Measurements from ENCODE around the gene SHISAL2A. TPM values are rescaled to one million over a fixed set of nuclear protein-coding genes. Genes with fewer than 3 reads are reported as not detected.

The SHISAL2A gene
- total and polyA plus RNA-seq, 2 of the 13 experiments (the other 11 are each of a cell fraction or from before 2014, with no cell fraction given): not detected

DNA sequence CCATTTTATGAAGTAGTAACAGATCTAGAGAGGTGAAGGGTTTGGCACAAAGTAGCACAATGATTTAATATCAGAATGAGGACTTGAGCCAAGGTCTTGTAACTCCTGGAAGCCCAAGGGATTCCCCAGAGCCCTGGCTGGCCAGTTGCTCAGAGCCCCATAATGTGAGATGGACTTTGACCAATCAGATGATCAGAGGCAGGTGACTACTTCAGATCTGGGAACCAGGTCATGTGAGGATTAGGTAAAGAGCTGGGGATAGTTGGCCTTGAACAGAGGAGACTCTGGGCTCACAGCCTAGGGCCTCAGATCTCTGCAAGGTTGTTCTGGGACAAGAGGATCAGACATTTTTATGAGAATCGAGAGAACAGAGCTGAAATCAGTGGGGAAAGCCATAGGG lies 18.9 kb downstream of the SHISAL2A start (continued):
- TF ChIP-seq, protein P1, sequence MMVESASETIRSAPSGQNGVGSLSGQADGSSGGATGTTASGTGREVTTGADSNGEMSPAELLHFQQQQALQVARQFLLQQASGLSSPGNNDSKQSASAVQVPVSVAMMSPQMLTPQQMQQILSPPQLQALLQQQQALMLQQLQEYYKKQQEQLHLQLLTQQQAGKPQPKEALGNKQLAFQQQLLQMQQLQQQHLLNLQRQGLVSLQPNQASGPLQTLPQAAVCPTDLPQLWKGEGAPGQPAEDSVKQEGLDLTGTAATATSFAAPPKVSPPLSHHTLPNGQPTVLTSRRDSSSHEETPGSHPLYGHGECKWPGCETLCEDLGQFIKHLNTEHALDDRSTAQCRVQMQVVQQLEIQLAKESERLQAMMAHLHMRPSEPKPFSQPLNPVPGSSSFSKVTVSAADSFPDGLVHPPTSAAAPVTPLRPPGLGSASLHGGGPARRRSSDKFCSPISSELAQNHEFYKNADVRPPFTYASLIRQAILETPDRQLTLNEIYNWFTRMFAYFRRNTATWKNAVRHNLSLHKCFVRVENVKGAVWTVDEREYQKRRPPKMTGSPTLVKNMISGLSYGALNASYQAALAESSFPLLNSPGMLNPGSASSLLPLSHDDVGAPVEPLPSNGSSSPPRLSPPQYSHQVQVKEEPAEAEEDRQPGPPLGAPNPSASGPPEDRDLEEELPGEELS (CRISPR knock-in tag; IDR thresholded peaks at IDR 0.05): no peak
- TF ChIP-seq, protein P2, sequence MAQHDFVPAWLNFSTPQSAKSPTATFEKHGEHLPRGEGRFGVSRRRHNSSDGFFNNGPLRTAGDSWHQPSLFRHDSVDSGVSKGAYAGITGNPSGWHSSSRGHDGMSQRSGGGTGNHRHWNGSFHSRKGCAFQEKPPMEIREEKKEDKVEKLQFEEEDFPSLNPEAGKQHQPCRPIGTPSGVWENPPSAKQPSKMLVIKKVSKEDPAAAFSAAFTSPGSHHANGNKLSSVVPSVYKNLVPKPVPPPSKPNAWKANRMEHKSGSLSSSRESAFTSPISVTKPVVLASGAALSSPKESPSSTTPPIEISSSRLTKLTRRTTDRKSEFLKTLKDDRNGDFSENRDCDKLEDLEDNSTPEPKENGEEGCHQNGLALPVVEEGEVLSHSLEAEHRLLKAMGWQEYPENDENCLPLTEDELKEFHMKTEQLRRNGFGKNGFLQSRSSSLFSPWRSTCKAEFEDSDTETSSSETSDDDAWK (CRISPR knock-in tag; IDR thresholded peaks at IDR 0.05): no peak
- TF ChIP-seq ZNF781 (CRISPR knock-in tag; IDR thresholded peaks at IDR 0.05; ENCODE audit: borderline replicate concordance, not compliant biosample characterization) (no peak), ZSCAN12 (CRISPR knock-in tag; IDR thresholded peaks at IDR 0.05) (no peak), SYNCRIP (IDR thresholded peaks at IDR 0.05; ENCODE audit: insufficient read depth, low read depth, low read length) (no peak), ZNF543 (CRISPR knock-in tag; IDR thresholded peaks at IDR 0.05) (no peak), KDM5B (CRISPR knock-in tag; IDR thresholded peaks at IDR 0.05; ENCODE audit: borderline replicate concordance) (no peak), SIN3A (IDR thresholded peaks at IDR 0.05; ENCODE audit: borderline replicate concordance, low read depth, low read length) (no peak), MXI1 (IDR thresholded peaks at IDR 0.05; ENCODE audit: borderline replicate concordance, low read depth, low read length) (no peak), ZNF83 (CRISPR knock-in tag; IDR thresholded peaks at IDR 0.05; ENCODE audit: borderline replicate concordance) (no peak), SMAD1 (CRISPR knock-in tag; IDR thresholded peaks at IDR 0.05; ENCODE audit: borderline replicate concordance, low read depth) (no peak), SETDB1 (CRISPR knock-in tag; IDR thresholded peaks at IDR 0.05; ENCODE audit: borderline replicate concordance) (no peak), MIER3 (CRISPR knock-in tag; IDR thresholded peaks at IDR 0.05; ENCODE audit: borderline replicate concordance) (no peak), ZNF546 (CRISPR knock-in tag; conservative IDR thresholded peaks at IDR 0.05) (no peak), ZC3H13 (CRISPR knock-in tag; IDR thresholded peaks at IDR 0.05) (no peak), JUN (CRISPR knock-in tag; IDR thresholded peaks at IDR 0.05) (no peak)
- TF ChIP-seq, protein P3, sequence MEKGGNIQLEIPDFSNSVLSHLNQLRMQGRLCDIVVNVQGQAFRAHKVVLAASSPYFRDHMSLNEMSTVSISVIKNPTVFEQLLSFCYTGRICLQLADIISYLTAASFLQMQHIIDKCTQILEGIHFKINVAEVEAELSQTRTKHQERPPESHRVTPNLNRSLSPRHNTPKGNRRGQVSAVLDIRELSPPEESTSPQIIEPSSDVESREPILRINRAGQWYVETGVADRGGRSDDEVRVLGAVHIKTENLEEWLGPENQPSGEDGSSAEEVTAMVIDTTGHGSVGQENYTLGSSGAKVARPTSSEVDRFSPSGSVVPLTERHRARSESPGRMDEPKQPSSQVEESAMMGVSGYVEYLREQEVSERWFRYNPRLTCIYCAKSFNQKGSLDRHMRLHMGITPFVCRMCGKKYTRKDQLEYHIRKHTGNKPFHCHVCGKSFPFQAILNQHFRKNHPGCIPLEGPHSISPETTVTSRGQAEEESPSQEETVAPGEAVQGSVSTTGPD (CRISPR knock-in tag; IDR thresholded peaks at IDR 0.05): no peak
- TF ChIP-seq, protein P4, sequence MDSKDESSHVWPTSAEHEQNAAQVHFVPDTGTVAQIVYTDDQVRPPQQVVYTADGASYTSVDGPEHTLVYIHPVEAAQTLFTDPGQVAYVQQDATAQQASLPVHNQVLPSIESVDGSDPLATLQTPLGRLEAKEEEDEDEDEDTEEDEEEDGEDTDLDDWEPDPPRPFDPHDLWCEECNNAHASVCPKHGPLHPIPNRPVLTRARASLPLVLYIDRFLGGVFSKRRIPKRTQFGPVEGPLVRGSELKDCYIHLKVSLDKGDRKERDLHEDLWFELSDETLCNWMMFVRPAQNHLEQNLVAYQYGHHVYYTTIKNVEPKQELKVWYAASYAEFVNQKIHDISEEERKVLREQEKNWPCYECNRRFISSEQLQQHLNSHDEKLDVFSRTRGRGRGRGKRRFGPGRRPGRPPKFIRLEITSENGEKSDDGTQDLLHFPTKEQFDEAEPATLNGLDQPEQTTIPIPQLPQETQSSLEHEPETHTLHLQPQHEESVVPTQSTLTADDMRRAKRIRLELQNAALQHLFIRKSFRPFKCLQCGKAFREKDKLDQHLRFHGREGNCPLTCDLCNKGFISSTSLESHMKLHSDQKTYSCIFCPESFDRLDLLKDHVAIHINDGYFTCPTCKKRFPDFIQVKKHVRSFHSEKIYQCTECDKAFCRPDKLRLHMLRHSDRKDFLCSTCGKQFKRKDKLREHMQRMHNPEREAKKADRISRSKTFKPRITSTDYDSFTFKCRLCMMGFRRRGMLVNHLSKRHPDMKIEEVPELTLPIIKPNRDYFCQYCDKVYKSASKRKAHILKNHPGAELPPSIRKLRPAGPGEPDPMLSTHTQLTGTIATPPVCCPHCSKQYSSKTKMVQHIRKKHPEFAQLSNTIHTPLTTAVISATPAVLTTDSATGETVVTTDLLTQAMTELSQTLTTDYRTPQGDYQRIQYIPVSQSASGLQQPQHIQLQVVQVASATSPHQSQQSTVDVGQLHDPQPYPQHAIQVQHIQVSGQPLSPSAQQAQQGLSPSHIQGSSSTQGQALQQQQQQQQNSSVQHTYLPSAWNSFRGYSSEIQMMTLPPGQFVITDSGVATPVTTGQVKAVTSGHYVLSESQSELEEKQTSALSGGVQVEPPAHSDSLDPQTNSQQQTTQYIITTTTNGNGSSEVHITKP (CRISPR knock-in tag; IDR thresholded peaks at IDR 0.05; ENCODE audit: low read depth): no peak
- TF ChIP-seq, protein P5, sequence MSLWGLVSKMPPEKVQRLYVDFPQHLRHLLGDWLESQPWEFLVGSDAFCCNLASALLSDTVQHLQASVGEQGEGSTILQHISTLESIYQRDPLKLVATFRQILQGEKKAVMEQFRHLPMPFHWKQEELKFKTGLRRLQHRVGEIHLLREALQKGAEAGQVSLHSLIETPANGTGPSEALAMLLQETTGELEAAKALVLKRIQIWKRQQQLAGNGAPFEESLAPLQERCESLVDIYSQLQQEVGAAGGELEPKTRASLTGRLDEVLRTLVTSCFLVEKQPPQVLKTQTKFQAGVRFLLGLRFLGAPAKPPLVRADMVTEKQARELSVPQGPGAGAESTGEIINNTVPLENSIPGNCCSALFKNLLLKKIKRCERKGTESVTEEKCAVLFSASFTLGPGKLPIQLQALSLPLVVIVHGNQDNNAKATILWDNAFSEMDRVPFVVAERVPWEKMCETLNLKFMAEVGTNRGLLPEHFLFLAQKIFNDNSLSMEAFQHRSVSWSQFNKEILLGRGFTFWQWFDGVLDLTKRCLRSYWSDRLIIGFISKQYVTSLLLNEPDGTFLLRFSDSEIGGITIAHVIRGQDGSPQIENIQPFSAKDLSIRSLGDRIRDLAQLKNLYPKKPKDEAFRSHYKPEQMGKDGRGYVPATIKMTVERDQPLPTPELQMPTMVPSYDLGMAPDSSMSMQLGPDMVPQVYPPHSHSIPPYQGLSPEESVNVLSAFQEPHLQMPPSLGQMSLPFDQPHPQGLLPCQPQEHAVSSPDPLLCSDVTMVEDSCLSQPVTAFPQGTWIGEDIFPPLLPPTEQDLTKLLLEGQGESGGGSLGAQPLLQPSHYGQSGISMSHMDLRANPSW (CRISPR knock-in tag; IDR thresholded peaks at IDR 0.05; ENCODE audit: borderline replicate concordance): no peak

All from HepG2 (cell line).